ENCODE data around the gene SLC28A1.
"Not testable (repeated sequence)": the region's sequence is repeated elsewhere in the genome, so short reads cannot be mapped to it uniquely, and the experiment has no call there.

Gene SLC28A1

DNA sequence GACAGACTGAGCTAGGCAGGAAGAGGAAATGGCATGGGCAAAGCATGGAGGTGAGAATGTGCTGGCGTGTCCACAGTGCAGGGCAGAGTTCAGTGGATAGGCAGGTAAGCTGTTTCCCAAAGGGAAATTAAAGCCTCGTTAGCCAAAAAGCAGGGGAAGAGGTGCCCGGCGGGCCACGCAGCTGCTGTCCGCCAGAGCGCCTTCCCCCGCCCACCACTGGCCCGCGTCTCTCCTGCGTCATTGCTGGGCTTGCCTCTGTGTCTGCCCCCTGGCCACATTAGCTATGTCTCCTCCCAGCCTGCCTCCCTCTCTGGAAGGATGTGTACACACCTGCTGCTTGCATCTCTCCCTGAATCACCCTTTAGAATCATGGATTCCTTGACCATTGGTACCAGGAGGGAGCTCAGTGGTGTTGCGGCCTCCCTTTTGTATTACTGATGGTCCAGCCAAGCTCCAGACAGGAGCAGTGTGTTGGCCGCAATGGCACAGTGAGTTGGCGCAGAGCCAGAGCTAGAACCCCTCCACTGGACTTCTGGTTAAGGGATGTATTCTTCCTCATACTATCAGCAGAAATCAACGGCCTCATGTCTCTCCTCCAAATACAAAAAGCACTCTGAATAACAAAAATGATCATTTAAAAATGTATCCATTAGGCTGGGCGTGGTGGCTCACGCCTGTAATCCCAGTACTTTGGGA, 26.6 kb downstream of the SLC28A1 start:
- no peak for DNase-seq

DNA sequence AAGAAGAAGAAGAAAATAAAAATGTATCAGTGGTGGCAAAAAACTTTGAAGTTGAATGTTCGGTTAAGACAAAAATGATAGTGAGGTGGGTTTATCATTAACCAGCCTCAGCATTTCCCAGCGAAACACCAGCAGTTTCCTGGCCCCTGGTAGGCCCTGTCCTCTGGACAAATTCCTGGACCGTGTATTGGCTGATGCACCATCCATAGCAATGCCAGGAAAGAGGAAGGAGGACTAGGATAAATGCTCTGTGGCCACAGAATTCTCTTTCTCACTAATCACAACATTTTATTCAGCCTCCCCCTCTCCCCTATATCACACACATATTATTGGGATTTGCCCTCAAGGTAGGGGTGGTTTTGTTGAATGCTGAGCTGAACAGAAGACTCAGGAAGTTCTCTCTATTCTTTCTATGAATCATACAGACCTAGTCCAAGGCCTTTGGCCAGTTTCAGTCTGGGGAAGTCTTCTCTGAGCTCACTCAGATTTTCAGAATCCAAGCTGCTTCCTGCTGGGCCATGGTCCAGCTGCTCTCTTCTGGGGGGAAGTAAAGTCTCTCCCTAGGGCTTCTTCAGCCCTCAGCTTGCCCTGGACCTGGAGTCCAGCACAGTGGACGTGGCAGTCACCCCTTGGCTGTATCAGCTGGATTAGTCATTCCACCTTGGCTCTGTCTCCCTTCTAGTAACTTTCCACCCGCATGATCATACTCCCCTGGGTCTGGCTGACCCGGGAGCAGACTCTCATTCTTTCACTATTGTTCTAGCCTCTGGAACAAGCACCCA, 27.6 kb downstream of the SLC28A1 start:
- DNase-seq: no peak

DNA sequence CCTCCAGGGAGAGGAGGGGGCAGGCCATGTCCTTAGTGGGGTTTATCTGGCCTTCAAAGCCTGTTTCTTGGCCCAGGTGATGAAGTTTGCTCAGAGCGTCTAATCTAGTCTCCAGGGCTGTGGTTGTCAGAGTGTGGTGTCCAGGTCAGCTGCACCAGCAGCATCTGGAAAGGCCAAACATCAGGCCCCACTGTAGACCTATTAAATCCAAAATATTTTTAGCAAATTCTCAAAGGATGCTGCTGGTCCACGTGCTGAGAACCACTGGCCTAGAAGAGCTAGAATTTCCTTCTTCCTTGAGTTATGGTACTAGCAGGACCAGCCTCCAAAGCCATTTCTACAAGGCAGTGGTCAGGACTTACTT, 28.9 kb downstream of the SLC28A1 start:
- DNase-seq: no peak

DNA sequence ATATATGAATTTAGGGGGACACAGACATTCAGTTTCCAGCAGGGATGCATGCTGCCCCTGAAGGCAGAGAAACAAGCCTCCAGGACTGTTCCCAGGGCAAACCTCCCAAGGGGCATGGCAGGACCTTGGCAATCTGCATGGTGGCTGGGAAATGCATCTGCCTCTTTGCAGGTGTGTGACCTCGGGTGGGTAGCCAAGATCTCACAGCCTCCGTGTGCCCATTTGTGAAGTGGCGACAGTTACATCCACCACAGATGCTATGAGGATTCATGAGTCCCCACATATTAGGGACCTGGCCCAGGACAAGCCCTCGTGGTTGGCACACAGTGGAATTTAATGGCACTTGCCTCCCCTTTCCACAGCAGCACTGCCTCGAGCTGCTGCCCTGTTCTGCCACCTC, 29.9 kb downstream of the SLC28A1 start:
- DNase-seq: no peak

DNA sequence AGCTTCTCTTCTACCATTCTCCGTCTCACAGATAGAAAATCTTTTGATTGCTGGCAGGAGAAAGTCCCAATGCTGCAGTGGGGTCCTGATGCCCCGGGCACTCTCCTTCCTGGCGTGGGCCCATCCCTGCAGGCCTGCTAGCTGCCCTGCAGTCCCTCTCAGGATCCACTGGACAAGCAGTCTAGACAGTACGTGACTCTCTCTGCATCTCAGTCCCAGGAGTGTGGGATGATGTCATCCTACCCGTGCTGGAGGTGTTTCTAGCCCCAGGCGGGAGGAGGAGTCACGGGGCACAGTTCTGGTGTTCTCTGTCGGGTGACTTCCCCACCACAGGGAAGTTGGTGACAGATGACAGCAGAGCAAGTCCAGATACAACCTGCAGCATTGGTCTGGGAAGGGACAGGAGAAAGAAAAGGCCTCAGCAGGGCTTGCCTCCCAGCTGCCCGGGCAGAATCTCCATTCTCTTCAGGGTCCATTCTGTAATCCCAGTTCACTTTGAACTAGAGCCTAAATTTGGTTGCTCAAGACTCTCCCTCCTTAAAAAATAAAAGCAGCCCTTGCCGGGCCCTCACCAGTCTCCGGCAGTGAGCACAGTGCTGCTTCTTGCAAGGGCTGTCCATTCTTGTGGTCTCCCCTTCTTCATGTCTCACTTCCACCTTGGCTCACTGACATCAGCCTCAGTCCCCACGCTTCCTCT, 30.6 kb downstream of the SLC28A1 start:
- DNase-seq: peak; percentile 16

DNA sequence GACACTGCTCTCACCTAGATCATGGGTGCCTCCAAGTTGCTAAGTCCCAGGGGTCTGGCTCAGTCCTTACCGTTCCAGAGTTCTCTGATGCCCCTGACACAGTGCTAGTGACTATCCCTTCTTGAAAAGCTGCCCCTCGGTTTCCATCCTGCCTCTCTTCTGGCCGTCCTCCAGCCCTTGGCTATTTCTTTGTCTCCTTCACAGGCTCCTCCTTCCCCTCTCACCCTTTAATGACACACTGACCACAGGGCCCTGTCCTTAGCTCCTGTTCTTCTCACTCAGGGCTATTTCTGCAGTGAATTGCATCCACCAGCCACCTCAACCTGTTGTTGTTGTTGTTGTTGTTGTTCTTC, 31.1 kb downstream of the SLC28A1 start:
- DNase-seq: no peak

DNA sequence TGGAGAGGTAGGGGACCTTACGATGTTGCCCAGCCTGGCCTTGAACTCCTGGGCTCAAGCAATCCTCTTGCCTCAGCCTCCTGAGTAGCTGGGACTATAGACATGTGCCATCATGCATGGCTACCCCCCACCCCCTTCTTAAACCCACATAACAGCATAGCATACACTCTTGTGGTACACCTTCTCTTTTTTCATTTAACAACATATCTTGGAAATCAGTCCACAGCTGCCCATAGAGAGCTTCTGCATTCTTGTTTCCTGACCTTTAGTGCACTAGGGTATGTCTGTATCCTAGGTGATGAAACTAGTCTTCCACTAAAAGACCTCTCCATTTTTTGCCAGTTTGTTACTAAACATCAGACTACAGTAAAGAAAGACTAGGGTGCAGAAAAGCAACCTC, 33.0 kb downstream of the SLC28A1 start:
- no peak for DNase-seq

DNA sequence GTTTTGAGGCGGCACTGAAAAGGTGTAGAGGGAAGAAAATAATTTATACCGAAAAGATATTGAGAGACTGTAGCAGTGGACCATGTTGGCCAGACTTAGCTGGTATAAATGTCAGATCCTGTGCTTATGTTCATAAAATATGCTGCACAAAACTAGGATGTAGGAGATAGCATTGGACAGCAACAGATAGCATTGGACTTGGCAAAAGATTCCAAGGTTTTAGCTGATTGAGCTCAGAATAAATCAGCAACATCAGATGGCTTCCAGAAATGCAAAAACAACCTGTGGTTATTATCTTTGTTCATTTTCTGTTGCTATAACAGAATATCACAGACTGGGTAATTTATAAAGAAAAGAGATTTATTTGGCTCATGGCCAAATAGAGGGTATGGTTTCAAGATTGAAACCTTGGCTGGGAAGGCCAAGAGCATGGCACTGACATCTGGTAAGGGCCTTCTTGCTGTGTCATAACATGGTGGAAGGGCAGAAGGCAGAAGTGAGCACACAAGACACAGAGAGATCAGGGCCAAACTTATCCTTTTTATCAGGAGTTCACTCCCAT, 34.7 kb downstream of the SLC28A1 start:
- no peak for DNase-seq

DNA sequence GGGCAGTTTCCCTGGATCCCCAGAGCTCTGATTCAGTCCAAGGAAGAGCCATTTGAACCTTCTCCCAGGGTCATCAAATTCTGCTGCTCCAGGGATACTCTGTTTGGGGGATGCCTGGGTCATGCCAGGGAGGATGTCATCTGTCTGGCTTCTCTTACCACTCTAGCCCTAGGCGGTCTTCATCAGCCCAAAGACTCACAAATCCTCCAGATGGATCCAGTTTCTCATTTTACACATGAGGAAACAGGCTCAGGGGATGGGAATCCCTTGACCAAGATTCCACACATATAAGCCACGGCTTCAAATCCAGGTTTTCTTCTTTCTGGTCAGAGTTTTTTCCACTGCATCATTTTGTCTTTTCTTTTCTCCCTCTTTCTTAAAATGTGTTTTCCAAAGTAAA, 36.7 kb downstream of the SLC28A1 start:
- DNase-seq: no peak

DNA sequence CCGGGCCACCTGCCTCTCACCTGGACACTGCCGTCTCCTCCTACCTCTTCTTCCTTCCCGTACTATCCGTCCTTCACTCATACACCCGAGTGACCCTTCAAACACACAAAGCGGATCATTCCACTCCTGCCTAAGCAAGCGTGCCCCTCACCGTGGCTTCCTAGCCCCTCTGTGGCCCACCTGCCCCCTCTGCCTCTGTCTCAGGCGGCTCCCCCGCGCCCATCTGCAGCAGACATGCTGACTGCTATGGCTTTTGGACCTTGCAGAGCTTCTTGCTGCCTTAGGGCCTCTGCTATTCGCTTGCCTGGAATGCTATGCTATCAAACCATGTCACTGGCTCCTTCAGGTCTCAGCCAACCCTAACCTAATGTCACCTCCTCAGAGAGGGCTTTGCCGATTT, 38.1 kb downstream of the SLC28A1 start:
- DNase-seq: no peak

DNA sequence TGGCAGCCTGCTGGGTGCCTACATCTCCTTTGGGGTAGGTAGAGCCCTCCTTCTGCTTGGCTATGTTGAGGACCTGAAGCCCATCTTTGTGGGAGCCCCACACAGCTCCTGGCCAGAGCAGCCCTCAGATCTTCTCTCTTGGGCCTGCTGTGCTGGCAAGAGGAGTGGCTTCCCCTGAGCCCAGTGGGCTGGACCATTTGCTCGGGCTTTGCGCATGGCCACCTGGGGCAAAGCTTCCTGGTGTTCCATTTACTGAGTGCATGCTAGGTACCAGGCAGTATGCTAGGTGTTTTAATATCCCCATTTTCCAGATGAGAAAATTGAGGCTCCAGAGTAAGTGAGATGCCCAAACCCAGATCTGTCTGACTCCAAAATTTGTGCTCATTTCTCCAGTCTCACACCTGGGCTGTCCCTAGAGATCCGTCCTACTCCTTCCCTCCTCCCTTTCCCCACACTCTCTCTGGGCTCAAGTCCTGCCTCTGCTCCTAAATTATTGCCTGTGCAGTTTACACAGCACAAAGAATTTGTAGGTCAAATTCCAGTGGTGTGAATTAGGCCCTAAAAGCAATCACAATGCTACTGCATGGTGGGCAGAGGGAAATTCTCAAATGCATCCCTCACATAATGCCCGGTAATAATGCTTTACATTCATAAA, 39.7 kb downstream of the SLC28A1 start:
- DNase-seq: no peak

DNA sequence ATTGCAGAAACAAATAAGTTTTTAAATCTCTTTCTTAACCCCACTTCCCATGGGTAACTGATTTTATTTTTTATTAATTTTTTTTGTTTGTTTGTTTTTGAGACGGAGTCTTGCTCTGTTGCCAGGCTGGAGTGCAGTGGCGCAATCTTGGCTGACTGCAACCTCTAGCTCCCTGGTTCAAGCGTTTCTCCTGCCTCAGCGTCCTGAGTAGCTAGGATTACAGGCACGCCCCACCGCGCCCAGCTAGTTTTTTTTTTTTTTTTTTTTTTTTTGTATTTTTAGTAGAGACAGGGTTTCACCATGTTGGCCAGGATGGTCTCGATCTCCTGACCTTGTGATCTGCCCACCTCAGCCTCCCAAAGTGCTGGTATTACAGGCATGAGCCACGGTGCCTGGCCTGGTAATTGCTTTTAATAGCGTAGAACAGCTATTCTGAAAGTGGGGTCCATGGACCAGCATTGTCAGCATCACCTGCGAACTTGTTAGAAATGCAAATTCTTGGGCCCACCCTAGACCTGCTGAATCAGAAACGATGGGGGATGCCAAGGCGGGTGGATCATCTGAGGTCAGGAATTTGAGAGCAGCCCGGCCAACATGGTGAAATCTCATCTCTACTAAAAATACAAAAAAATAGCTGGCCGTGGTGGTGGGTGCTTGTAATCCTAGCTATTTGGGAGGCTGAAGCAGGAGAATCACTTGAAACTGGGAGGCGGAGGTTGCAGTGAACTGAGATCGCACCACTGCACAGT, 40.5 kb downstream of the SLC28A1 start:
- not testable (repeated sequence) for DNase-seq

DNA sequence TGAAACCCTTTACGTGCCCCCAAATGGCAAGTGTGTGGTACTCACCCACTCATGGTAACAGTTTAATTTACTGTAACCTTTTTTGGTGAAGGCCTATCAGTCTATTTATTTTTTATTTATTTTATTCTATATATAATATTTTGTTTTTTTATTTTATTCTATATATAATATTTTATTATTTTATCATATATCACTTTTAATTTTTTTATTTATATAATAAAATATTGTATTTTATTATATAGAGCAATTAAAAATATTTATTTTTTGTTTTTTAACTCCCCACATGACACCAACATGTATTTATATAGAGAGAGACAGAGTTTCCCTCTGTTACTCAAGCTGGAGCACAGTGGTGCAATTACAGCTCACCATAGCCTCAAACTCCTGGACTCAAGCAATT, 41.4 kb downstream of the SLC28A1 start:
- no peak for DNase-seq

DNA sequence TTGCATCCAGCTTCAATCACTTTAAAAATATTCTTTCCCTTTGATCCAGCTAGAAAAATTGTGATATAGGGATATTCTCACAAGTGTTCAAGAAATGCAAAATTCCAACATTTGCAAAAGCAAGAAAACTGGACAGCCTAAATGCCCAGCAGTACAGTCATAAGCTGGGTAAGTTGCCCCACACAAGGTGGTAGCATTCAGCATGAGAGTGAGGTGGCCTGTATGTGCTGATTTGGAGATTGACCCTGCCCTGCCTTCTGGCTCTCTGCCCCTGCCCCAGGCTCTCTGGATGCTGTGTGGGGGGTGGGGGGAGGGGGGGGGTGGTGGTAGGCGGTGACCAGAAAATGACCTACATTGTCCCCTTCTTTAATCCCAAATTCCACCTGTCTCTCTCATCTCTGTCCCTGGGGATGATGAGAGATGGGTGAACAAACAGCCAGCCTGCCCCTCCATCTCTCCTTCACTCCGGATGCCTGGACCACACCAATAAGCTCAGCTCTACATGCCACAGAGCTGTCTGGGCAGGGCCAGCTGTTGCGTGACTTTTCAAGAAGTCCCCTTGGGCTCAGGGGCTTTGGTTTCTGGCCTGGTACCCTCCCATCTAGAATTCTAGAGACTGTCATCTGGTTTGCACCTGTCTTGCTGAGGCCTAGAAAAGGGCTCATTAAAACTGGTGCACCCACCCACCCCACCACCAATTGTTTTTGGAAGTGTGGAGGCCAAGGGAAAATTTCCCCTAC, 42.2 kb downstream of the SLC28A1 start:
- no peak for DNase-seq

DNA sequence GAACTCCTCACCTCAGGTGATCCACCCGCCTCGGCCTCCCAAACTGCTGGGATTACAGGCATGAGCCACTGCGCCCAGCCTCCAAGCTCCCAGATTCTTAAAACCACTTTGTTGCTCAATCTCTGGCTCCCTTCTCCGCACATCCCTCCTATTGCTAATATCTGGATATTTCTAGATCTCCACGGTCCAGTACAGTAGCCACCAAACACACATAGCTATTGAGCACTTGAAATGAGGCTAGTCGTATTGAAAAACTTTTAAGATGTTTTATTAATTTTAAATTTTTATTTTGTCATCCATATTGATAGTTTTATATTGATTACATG, 44.3 kb downstream of the SLC28A1 start:
- no peak for DNase-seq

DNA sequence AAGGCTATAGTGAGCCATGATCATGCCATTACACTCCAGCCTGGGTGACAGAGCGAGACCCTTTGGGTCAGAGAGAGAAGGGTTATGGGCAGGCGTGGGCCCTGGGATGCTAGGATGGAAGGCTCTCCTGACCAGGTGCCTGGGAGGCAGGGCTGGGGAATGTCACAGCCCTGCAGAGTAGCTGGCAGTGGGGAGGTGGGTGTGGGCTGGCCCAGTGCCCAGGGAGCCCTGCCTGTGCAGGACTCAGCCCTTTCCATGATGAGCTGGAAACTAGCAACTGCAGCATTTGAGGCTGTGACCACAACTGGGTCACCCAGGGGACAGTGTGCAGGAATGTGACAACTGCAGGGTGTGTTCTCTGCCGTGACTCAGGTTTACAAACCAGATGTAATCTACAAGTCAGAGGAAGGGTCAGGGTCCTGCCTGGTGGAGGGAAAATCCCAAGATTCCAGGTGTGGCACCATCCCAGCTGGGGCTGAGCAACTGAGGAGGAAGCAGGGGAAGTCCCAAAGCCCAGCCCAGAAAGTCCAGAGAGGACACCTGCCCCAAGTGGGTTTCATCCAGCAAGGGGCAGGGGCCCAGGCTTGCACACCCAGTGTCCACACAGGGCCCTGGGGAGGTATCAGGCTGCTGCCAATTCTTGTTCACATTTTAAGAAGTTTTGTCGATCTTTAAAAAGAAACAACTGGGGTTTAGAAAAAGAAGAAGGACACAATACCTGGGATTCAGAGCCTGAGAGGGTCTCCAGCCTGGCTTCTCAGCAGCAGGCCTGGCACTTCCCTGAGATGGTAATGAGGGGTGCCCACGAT, 45.5 kb downstream of the SLC28A1 start:
- peak; percentile 48 for DNase-seq

DNA sequence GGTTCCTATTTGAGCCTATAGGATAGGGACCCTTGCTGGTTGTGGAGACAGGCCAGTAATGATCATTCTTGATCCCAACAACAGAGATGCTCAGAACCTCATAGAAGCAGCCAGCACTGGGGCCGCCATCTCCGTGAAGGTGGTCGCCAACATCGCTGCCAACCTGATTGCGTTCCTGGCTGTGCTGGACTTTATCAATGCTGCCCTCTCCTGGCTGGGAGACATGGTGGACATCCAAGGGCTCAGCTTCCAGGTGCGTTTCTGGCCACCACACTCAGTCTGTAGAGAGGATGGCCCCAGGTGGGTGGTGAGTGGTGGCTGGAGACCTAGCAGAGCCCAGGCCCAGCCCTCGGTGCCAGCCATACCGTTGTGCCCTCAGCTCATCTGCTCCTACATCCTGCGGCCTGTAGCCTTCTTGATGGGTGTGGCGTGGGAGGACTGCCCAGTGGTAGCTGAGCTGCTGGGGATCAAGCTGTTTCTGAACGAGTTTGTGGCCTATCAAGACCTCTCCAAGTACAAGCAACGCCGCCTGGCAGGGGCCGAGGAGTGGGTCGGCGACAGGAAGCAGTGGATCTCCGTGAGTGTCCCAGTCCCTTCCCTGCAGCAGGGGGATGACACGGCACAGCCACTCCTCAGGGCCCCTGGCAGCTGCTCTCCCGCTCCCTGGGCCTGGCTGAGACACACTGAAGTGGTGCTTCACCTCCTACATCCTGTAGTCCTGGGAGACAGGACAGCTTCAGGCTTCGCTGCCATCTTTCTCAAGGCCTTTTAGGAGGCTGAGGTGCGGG, 50.7 kb downstream of the SLC28A1 start:
- no peak for DNase-seq

DNA sequence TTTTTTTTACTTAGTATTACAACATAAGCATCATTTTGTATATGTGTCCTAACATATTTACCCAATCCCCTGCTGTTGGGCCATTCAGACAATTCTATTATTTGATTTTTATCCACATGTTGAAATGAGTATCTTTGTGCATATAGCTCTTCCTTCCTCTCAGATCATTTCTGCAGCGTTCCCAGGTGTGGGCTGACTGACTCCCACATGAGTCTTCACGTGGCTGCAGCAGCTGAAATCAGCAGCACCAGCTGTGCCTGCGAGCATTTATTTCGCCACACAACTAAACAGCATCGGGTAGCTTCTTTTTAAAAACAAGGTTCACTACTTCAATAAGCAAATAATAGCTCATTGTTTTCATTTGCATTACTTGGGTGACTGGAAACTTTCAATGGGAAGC, 52.7 kb downstream of the SLC28A1 start:
- no peak for DNase-seq

DNA sequence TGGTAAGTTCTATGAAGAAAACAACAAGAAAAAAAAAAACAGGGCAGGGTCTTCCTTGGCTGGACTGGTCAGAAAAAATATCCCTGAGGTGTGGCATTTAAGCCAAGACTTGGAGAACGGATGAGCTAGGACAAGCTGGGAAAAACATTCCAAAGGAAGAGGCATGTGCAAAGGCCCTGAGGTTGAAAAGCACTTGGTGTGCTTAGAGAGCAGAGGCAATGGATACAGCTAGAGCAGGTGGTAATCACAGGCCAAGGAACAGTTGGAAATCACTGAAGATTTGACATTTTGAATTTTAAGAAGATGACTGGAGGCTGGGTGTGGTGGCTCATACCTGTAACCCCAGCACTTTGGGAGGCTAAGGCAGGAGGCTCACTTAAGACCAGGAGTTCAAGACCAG, 54.3 kb downstream of the SLC28A1 start:
- DNase-seq: no peak

DNA sequence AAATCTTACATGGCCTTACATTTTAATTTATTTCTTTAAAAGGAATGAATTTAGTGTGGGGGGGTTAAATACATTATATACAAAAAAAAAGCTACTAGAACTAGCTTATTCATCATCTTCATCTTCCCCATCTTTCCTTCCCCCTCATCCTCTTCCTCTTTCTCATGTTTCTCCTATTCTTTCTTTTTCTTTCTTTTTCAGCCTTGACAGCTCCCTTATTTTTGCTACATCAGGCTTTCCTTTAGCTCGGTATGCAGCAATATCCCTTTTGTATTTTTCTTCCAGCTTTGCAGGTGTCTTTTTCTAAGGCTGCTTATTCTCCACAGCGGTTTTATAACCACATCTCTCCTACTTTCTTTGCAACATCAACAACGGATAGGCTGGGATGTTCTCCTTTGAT, 55.9 kb downstream of the SLC28A1 start:
- no peak for DNase-seq

All from hematopoietic multipotent progenitor cell treated with erythropoietin and hydrocortisone succinate and interleukin-3 and kit ligand, for 6 days (in vitro differentiated cells).